ENCODE measurements around the gene INSRR. TPM values are rescaled to one million over a fixed set of nuclear protein-coding genes. Genes with fewer than 3 reads are reported as not detected.

INSRR gene
- total and polyA plus RNA-seq, 9 donors, result 0.02 to 0.15 TPM; not detected in 7

GRCh38 chr1:156853761-156854160 lies 5.2 kb downstream of the INSRR start:
- intact Hi-C loops (cut with DNase I), result loop anchor here in 1 of 4 donors (10.0 kb wide), 1 partner anchor 59 kb away; no protein-coding TSS in a partner anchor
- Histone ChIP-seq H3K27ac (no peak overlapping the region), H3K36me3 (no peaks in the 10 kb centered on the region), H3K27me3 (no peaks in the 10 kb centered on the region), H3K4me1 (ENCODE audit: insufficient read depth) (peaks cover 7% of the 10 kb centered on the region), H3K9me3 (no peaks in the 10 kb centered on the region), H3K4me3 (no peak overlapping the region)
- 93 to 96% (median 96%) methylated on average over 19 of the region's 19 CpGs for WGBS, 3 donors
- no peak for DNase-seq
- TF ChIP-seq POLR2A (IDR thresholded peaks at IDR 0.05), result no peak
- no peak for TF ChIP-seq EP300 (IDR thresholded peaks at IDR 0.05)
- no peak for TF ChIP-seq CTCF (IDR thresholded peaks at IDR 0.05)

DNA sequence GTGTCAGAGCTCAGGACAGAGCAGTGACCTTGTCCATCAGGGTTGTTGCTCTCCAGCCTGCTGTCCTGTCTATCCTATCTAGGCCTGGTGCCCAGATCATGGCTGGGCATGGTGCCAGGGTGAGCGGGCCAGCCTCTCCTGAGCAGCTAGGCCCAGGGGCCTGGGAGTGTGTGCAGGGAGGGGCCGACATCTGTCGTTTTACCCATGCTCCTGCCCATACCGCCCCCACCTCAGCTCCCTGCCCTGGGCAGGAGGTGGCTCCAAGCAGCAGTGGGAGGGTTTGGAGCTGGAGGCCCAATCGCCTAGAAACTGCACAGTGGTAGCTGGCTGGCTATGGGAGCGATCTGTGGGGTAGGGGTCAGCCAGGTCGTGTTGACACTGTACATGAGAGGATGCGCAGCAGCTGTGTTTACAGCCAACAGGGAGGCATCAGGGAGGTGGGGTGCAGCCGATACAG lies 6.5 kb downstream of the INSRR start:
- WGBS, 3 donors, result 8 to 13% (median 12%) methylated on average over 9 of the region's 9 CpGs
- DNase-seq, result peak in 4 of 5 donors; percentile 22 to 71 (median 48)
- no peaks in the 10 kb centered on the region for H3K27me3 ChIP-seq
- H3K36me3 ChIP-seq, result no peaks in the 10 kb centered on the region
- no peaks in the 10 kb centered on the region for H3K9me3 ChIP-seq
- H3K27ac ChIP-seq, result no peak overlapping the region
- no peak overlapping the region for H3K4me3 ChIP-seq
- intact Hi-C loops (cut with DNase I), result loop anchor here in 1 of 4 donors (10.0 kb wide), 1 partner anchor 58 kb away; no protein-coding TSS in a partner anchor
- peaks cover 7% of the 10 kb centered on the region for H3K4me1 ChIP-seq (ENCODE audit: insufficient read depth)
- TF ChIP-seq POLR2A (IDR thresholded peaks at IDR 0.05) (no peak), EP300 (IDR thresholded peaks at IDR 0.05) (no peak), CTCF (IDR thresholded peaks at IDR 0.05) (no peak)

DNA sequence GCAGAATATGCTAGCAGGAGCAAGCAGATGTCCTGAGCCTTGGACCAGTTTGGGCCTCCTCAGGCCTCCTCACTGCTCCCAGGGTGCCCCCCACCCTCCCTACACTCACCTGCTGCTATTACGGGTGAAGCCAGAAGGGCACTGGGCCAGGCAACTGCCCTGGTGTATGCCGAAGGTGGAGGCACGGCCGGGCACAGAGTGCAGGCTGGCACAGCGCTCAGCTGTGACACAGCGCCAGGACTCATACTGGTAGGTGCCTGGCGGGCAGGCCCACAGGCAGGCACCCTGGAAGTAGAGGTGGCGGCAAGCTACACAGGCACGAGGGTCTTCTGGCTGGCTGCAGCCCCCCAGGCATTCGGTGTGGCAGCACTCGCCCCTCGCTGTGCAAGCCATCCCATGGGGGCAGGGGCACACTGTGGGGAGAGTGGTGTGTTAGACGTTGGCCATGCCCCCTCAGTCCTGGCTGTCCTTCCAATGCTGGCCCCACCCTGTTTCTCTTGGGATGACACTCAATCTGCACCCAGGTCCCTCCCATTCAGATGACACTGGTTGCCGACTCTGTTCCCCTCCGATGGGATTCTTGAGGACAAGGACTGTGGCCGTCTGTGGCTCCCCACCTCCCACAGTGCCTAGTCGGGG lies 7.0 kb downstream of the INSRR start:
- Histone ChIP-seq H3K9me3 (no peaks in the 10 kb centered on the region), H3K4me1 (ENCODE audit: insufficient read depth) (peaks cover 7% of the 10 kb centered on the region), H3K4me3 (no peak overlapping the region), H3K27ac (no peak overlapping the region), H3K36me3 (no peaks in the 10 kb centered on the region), H3K27me3 (no peaks in the 10 kb centered on the region)
- TF ChIP-seq POLR2A (IDR thresholded peaks at IDR 0.05), result no peak
- 75 to 83% (median 78%) methylated on average over 17 of the region's 17 CpGs for WGBS, 3 donors
- no peak for DNase-seq
- intact Hi-C loops (cut with DNase I), result loop anchor here in 1 of 4 donors (10.0 kb wide), 1 partner anchor 57 kb away; no protein-coding TSS in a partner anchor

DNA sequence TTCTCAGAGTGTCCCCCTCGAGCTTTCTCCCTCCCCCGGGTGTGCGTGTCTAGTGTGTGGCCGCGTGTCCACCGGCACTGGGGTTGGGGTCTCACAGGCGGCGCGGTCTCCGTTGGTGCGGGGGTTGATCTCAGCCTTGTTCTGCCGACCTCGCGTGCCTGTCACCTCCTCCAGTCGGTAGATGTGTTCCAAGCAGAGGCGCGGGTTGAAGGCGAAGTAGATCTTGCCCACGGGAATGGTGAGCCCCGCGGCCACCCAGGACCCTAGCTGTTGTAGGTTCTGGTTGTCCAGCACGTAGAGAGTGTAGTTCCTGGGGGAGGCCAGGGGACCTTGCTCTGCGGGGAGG lies 9.8 kb downstream of the INSRR start:
- Histone ChIP-seq H3K4me3 (no peak overlapping the region), H3K36me3 (no peaks in the 10 kb centered on the region), H3K9me3 (no peaks in the 10 kb centered on the region), H3K27ac (no peak overlapping the region), H3K4me1 (ENCODE audit: insufficient read depth) (peaks cover 7% of the 10 kb centered on the region), H3K27me3 (no peaks in the 10 kb centered on the region)
- WGBS, 3 donors, result 31 to 41% (median 35%) methylated on average over 20 to 23 of the region's 23 CpGs
- no peak for TF ChIP-seq EP300 (IDR thresholded peaks at IDR 0.05)
- TF ChIP-seq CTCF (IDR thresholded peaks at IDR 0.05), result no peak
- no peak for TF ChIP-seq POLR2A (IDR thresholded peaks at IDR 0.05)
- DNase-seq, result no peak
- intact Hi-C loops (cut with DNase I), result no loop called here

DNA sequence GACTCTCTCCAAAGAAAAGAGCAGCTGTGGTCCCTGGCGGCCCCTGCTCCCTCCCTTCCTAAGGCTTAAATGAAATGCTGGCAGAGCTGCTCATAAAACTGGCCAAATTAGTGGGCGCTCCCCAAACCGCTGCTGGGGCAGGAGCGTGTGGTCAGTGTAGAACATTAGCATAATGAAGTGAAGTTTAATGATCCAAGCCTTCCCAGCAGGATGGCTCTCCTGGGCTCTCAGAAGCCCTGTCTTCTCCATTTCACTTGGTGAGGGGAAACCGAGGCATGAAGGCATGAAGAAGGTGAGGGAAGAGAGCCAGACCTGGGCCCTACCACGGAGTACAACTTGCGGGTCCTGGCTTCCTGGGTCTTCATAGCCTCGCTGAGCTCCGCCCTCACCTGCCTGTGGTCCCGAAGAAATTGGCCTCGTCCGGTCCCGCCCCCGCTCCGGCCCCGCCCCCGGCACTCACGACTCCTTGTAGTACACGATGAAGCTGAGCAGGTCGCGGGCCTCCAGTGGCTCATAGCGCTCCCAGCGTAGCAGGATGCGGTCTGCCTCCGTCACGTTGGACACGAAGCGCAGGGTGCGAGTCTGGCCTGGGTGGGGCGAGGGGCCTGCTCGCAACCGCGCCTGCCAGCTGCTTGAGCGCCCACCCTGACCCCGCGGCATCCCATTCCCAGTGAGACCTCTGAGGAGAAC lies 10.3 kb downstream of the INSRR start:
- H3K4me1 ChIP-seq (ENCODE audit: insufficient read depth), result peaks cover 7% of the 10 kb centered on the region
- DNase-seq, result no peak
- no peak for TF ChIP-seq EP300 (IDR thresholded peaks at IDR 0.05)
- TF ChIP-seq CTCF (IDR thresholded peaks at IDR 0.05), result no peak
- TF ChIP-seq POLR2A (IDR thresholded peaks at IDR 0.05), result no peak
- no peak overlapping the region for H3K4me3 ChIP-seq
- no peaks in the 10 kb centered on the region for H3K9me3 ChIP-seq
- H3K27ac ChIP-seq, result no peak overlapping the region
- intact Hi-C loops (cut with DNase I), result no loop called here
- WGBS, 3 donors, result 20 to 23% (median 21%) methylated on average over 36 of the region's 36 CpGs
- H3K27me3 ChIP-seq, result no peaks in the 10 kb centered on the region
- no peaks in the 10 kb centered on the region for H3K36me3 ChIP-seq

Measured in ovary (tissue), 9 donors.